A673 (cell line): ENCODE results near the gene S100B. TPM values are rescaled to one million over a fixed set of nuclear protein-coding genes. Genes with fewer than 3 reads are reported as not detected.

Source experiments
- BruUV-seq: library from RNA; stranded (reverse); fragments of 400-500 nt; replicated peaks from 2 replicates; lab custom pipeline; 2021; lab: Mats Ljungman, UMichigan
- CTCF ChIA-PET: fragments of 300-600 bp; sonication (Branson Sonifier 250); formaldehyde crosslinking; loops from one replicate; lab custom pipeline; 2022; ENCODE audit warnings: antibody characterized with exemption; lab: Charles Lee
- POLR2A ChIA-PET: fragments of 300-600 bp; sonication (Branson Sonifier 250); formaldehyde crosslinking; loops from one replicate; lab custom pipeline; 2022; ENCODE audit warnings: antibody characterized with exemption; ENCODE audit not compliant: low non-redundant PET; lab: Charles Lee
- DNase-seq: peaks from one replicate; pipeline ENCODE4 v3.0.0-alpha.2; 2015; ENCODE audit warnings: low spot score
- H3K27ac ChIP-seq: fragments of 200-600 bp; sonication (generic); 2 replicates; pipeline ENCODE4 v1.5.1; 2016; ENCODE audit warnings: mixed run types, low read depth, mild to moderate bottlenecking, mixed read lengths, antibody characterized with exemption, low read length; ENCODE audit not compliant: poor library complexity, severe bottlenecking
- H3K27me3 ChIP-seq: fragments of 200-600 bp; sonication (generic); replicated peaks from 2 replicates; pipeline ENCODE4 v1.6.1; 2017; ENCODE audit warnings: mixed run types, low read depth, mild to moderate bottlenecking, mixed read lengths, antibody characterized with exemption, low read length; ENCODE audit not compliant: insufficient read depth, poor library complexity
- H3K36me3 ChIP-seq: fragments of 200-600 bp; sonication (generic); 2 replicates; pipeline ENCODE4 v1.6.1; 2016; ENCODE audit warnings: mixed run types, mild to moderate bottlenecking, mixed read lengths, antibody characterized with exemption, low read length; ENCODE audit not compliant: insufficient read depth, poor library complexity, severe bottlenecking
- H3K4me1 ChIP-seq: fragments of 200-600 bp; sonication (generic); 2 replicates; pipeline ENCODE4 v1.6.1; 2017; ENCODE audit warnings: mixed run types, mild to moderate bottlenecking, mixed read lengths, antibody characterized with exemption, low read length; ENCODE audit not compliant: insufficient read depth, poor library complexity, severe bottlenecking
- H3K4me3 ChIP-seq: fragments of 200-600 bp; sonication (generic); 2 replicates; pipeline ENCODE4 v1.5.1; 2016; ENCODE audit warnings: low read depth, mixed run types, mild to moderate bottlenecking, mixed read lengths, low read length; ENCODE audit not compliant: poor library complexity, severe bottlenecking
- H3K9me3 ChIP-seq: fragments of 200-600 bp; sonication (generic); 2 replicates; pipeline ENCODE4 v1.6.1; 2016; ENCODE audit warnings: mixed run types, low read depth, mild to moderate bottlenecking, mixed read lengths, antibody characterized with exemption, low read length; ENCODE audit not compliant: poor library complexity, severe bottlenecking
- EZH2 ChIP-seq: fragments of 200-600 bp; sonication (generic); IDR thresholded peaks from 2 replicates; pipeline ENCODE4 v1.6.1; 2017; ENCODE audit warnings: borderline replicate concordance, low read depth, mild to moderate bottlenecking, mixed read lengths, antibody characterized with exemption, low read length; ENCODE audit not compliant: poor library complexity, severe bottlenecking
- intact Hi-C: fragments of 100-400 bp; cut with micrococcal nuclease; formaldehyde crosslinking; loops from one replicate; pipeline ENCODE4 v1.10.0; 2022; ENCODE audit not compliant: unreplicated experiment
- total RNA-seq: library from RNA; stranded (reverse); gene quantifications from 2 replicates; pipeline ENCODE4 v1.2.3, GENCODE V29; 2021
- TF ChIP-seq, protein P1 (sequence below): fragments of 300-800, 200-600 bp; sonication (generic); conservative IDR thresholded peaks from 2 replicates; pipeline ENCODE4 v1.5.1; 2017; ENCODE audit warnings: low read depth, mild to moderate bottlenecking, antibody characterized with exemption, low read length, moderate library complexity, mixed read lengths

S100B gene
- total RNA-seq, 1 experiment from 2014 or later: not detected

GRCh38 chr21:46552865-46553379 is 52.0 kb downstream of the S100B start:
- no peaks in the 10 kb centered on the region for H3K27me3 ChIP-seq
- TF ChIP-seq, protein P1, sequence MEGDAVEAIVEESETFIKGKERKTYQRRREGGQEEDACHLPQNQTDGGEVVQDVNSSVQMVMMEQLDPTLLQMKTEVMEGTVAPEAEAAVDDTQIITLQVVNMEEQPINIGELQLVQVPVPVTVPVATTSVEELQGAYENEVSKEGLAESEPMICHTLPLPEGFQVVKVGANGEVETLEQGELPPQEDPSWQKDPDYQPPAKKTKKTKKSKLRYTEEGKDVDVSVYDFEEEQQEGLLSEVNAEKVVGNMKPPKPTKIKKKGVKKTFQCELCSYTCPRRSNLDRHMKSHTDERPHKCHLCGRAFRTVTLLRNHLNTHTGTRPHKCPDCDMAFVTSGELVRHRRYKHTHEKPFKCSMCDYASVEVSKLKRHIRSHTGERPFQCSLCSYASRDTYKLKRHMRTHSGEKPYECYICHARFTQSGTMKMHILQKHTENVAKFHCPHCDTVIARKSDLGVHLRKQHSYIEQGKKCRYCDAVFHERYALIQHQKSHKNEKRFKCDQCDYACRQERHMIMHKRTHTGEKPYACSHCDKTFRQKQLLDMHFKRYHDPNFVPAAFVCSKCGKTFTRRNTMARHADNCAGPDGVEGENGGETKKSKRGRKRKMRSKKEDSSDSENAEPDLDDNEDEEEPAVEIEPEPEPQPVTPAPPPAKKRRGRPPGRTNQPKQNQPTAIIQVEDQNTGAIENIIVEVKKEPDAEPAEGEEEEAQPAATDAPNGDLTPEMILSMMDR: no peak
- TF ChIP-seq EZH2: no peak
- no peaks in the 10 kb centered on the region for H3K36me3 ChIP-seq
- POLR2A ChIA-PET: no interaction called here
- H3K4me3 ChIP-seq: no peak overlapping the region
- intact Hi-C loops: no loop called here
- no peaks in the 10 kb centered on the region for H3K9me3 ChIP-seq
- no peak overlapping the region for H3K27ac ChIP-seq
- CTCF ChIA-PET: no interaction called here
- no peak for DNase-seq
- no TSS peak for BruUV-seq
- H3K4me1 ChIP-seq: no peaks in the 10 kb centered on the region

DNA sequence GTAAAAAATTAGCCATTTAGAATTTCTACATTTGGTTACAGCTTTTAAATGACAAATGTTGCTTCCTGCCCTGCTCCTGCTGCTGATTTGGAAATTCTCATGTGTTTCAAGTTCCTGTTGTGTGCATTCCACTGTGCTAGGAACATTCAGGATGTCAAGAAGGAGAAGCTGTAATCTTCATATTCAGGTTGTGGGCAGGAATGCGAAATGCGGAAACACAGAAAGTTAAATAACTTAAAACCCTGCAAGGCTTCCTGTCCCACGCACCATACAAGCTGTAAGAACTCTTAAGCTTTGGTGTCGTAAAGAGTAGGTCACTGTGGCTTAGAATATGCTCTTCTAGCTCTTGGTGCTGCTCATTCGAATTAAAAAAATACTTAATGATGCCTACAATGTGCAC is 52.6 kb downstream of the S100B start:
- intact Hi-C loops: no loop called here
- Histone ChIP-seq H3K4me1 (no peaks in the 10 kb centered on the region), H3K27me3 (no peaks in the 10 kb centered on the region), H3K4me3 (no peak overlapping the region), H3K36me3 (peaks cover 4% of the 10 kb centered on the region), H3K27ac (no peak overlapping the region), H3K9me3 (no peaks in the 10 kb centered on the region)
- BruUV-seq: no TSS peak
- DNase-seq: no peak
- TF ChIP-seq, protein P1: no peak
- TF ChIP-seq EZH2: no peak
- POLR2A ChIA-PET: no interaction called here
- CTCF ChIA-PET: no interaction called here

DNA sequence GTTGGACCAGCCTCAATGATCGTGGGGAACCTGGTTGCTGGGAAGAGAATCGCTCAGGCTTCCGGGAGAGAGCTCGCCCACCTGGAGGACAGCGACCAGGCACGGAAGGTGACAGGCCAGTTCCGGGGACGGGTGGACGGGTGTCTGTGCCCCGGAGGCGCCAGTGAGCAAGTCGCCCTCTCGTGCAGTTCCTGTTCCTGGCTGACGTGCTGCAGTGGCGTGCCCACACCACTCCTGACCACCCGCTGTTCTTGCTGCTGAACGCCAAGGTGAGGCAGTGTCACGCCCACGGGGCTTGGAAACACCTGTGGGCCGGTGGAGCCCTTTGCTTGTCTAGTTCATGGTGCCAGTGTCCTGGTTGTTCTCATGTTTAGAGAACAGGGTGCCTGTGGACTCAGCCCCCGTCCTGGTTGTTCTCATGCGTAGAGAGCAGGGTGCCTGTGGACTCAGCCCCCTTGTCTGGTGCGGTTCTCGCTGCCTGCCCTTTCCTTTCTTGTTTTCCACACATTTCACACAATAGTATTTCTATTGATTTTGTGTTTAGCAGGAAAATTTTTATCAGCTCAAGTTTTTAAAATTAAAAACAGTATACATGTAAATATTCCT is 53.1 kb downstream of the S100B start:
- peaks cover 10% of the 10 kb centered on the region for H3K36me3 ChIP-seq
- BruUV-seq: no TSS peak
- ChIA-PET POLR2A (no interaction called here), CTCF (no interaction called here)
- intact Hi-C loops: no loop called here
- no peaks in the 10 kb centered on the region for H3K9me3 ChIP-seq
- TF ChIP-seq EZH2: no peak
- TF ChIP-seq, protein P1: no peak
- no peak overlapping the region for H3K27ac ChIP-seq
- DNase-seq: no peak
- no peaks in the 10 kb centered on the region for H3K27me3 ChIP-seq
- H3K4me1 ChIP-seq: no peaks in the 10 kb centered on the region
- no peak overlapping the region for H3K4me3 ChIP-seq
